ENCODE data around the gene FMO1.

FMO1 gene

DNA sequence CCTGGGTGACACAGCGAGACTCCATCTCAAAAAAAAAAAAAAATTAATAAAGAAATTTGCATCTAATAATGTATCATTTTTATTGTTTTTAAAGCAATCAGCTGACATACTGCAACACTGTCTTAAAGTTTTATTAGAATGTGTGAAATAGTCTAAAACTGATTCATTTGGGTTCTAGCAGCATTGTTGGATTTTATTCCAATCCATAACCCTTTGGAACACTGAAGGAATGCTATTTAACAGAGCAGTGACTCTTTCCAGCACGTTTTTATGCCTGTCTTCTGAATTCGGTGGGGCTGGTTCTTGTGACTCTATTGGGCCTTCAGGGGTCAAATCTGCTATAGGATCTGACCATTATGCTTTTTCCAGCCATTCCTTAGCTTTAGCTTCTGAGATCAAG is 47.5 kb downstream of the FMO1 start:
- TF ChIP-seq PAX5 (IDR thresholded peaks at IDR 0.05; ENCODE audit: insufficient read depth, low read length, severe bottlenecking) (no peak), POLR2A (IDR thresholded peaks at IDR 0.05; ENCODE audit: low read depth, low read length) (no peak), POU2F2 (IDR thresholded peaks at IDR 0.05; ENCODE audit: low read depth, low read length) (no peak), SPI1 (IDR thresholded peaks at IDR 0.05; ENCODE audit: low read depth, low read length) (no peak), TAF1 (IDR thresholded peaks at IDR 0.05; ENCODE audit: low read depth, low read length) (no peak), POLR2AphosphoS5 (IDR thresholded peaks at IDR 0.05; ENCODE audit: low read depth, low read length) (no peak)
- DNase-seq (ENCODE audit: insufficient read length, low spot score): no peak
- no peak for FAIRE-seq

GRCh38 chr1:171296897-171297296 is 48.6 kb downstream of the FMO1 start:
- FAIRE-seq (no peak), DNase-seq (ENCODE audit: insufficient read length, low spot score) (no peak)
- no peak for TF ChIP-seq SPI1 (IDR thresholded peaks at IDR 0.05; ENCODE audit: low read depth, low read length)
- no peak for TF ChIP-seq TAF1 (IDR thresholded peaks at IDR 0.05; ENCODE audit: low read depth, low read length)
- TF ChIP-seq POLR2A (IDR thresholded peaks at IDR 0.05; ENCODE audit: low read depth, low read length): no peak
- no peak for TF ChIP-seq POU2F2 (IDR thresholded peaks at IDR 0.05; ENCODE audit: low read depth, low read length)
- no peak for TF ChIP-seq POLR2AphosphoS5 (IDR thresholded peaks at IDR 0.05; ENCODE audit: low read depth, low read length)
- TF ChIP-seq PAX5 (IDR thresholded peaks at IDR 0.05; ENCODE audit: insufficient read depth, low read length, severe bottlenecking): no peak

GRCh38 chr1:171298696-171299095 is 50.4 kb downstream of the FMO1 start:
- no peak for DNase-seq (ENCODE audit: insufficient read length, low spot score)
- no peak for TF ChIP-seq POLR2A (IDR thresholded peaks at IDR 0.05; ENCODE audit: low read depth, low read length)
- TF ChIP-seq POU2F2 (IDR thresholded peaks at IDR 0.05; ENCODE audit: low read depth, low read length): no peak
- TF ChIP-seq PAX5 (IDR thresholded peaks at IDR 0.05; ENCODE audit: insufficient read depth, low read length, severe bottlenecking): no peak
- no peak for TF ChIP-seq SPI1 (IDR thresholded peaks at IDR 0.05; ENCODE audit: low read depth, low read length)
- no peak for TF ChIP-seq POLR2AphosphoS5 (IDR thresholded peaks at IDR 0.05; ENCODE audit: low read depth, low read length)
- TF ChIP-seq TAF1 (IDR thresholded peaks at IDR 0.05; ENCODE audit: low read depth, low read length): no peak
- FAIRE-seq: no peak

DNA sequence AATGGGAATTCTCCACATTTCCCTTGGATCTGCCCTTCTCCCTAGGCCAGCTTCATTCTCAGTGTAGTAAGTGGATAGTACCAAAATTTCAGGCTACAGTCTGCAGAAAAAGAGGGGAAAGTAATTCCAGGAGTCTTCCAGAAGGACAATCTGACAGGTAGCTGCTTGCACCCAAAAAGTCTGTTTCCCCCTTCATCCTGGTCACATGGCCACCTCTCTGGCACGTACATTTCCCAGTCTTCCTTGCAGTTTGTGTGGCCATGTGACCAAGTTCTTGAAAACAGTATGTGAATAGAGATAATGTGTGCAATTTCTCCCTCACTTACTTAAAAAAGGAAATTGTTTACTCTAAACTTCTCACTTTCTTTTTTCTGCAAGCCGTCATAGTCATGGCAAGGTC is 51.0 kb downstream of the FMO1 start:
- FAIRE-seq: no peak
- no peak for TF ChIP-seq POLR2AphosphoS5 (IDR thresholded peaks at IDR 0.05; ENCODE audit: low read depth, low read length)
- no peak for TF ChIP-seq POU2F2 (IDR thresholded peaks at IDR 0.05; ENCODE audit: low read depth, low read length)
- TF ChIP-seq PAX5 (IDR thresholded peaks at IDR 0.05; ENCODE audit: insufficient read depth, low read length, severe bottlenecking): no peak
- TF ChIP-seq TAF1 (IDR thresholded peaks at IDR 0.05; ENCODE audit: low read depth, low read length): no peak
- no peak for TF ChIP-seq SPI1 (IDR thresholded peaks at IDR 0.05; ENCODE audit: low read depth, low read length)
- TF ChIP-seq POLR2A (IDR thresholded peaks at IDR 0.05; ENCODE audit: low read depth, low read length): no peak
- no peak for DNase-seq (ENCODE audit: insufficient read length, low spot score)

- DNase-seq (ENCODE audit: insufficient read length, low spot score) (no peak), FAIRE-seq (no peak)
- no peak for TF ChIP-seq SPI1 (IDR thresholded peaks at IDR 0.05; ENCODE audit: low read depth, low read length)
- TF ChIP-seq PAX5 (IDR thresholded peaks at IDR 0.05; ENCODE audit: insufficient read depth, low read length, severe bottlenecking): no peak
- no peak for TF ChIP-seq POLR2AphosphoS5 (IDR thresholded peaks at IDR 0.05; ENCODE audit: low read depth, low read length)
- TF ChIP-seq POLR2A (IDR thresholded peaks at IDR 0.05; ENCODE audit: low read depth, low read length): no peak
- no peak for TF ChIP-seq TAF1 (IDR thresholded peaks at IDR 0.05; ENCODE audit: low read depth, low read length)
- no peak for TF ChIP-seq POU2F2 (IDR thresholded peaks at IDR 0.05; ENCODE audit: low read depth, low read length)
Observed at GRCh38 chr1:171300401-171300800, 52.1 kb downstream of the FMO1 start.

DNA sequence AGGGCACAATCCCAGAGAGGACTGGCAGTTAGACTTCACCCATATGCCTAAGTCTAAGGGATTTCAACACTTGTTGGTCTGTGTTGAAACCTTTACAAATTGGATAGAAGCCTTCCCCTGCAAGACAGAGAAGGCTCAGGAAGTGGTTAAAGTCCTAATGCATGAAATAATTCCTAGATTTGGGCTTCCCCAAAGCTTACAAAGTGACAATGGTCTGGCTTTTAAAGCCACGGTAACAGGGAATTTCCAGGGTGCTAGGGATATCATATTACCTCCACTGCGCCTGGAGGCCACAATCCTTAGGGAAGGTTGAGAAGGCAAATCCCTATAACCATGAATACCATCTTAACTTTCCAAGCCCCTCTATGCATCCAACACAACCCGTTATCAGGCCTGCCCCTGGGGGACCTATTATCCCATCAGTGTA is 62.4 kb downstream of the FMO1 start:
- DNase-seq (ENCODE audit: insufficient read length, low spot score) (no peak), FAIRE-seq (no peak)
- no peak for TF ChIP-seq POLR2A (IDR thresholded peaks at IDR 0.05; ENCODE audit: low read depth, low read length)
- no peak for TF ChIP-seq TAF1 (IDR thresholded peaks at IDR 0.05; ENCODE audit: low read depth, low read length)
- no peak for TF ChIP-seq POU2F2 (IDR thresholded peaks at IDR 0.05; ENCODE audit: low read depth, low read length)
- TF ChIP-seq SPI1 (IDR thresholded peaks at IDR 0.05; ENCODE audit: low read depth, low read length): no peak
- TF ChIP-seq POLR2AphosphoS5 (IDR thresholded peaks at IDR 0.05; ENCODE audit: low read depth, low read length): no peak
- no peak for TF ChIP-seq PAX5 (IDR thresholded peaks at IDR 0.05; ENCODE audit: insufficient read depth, low read length, severe bottlenecking)

DNA sequence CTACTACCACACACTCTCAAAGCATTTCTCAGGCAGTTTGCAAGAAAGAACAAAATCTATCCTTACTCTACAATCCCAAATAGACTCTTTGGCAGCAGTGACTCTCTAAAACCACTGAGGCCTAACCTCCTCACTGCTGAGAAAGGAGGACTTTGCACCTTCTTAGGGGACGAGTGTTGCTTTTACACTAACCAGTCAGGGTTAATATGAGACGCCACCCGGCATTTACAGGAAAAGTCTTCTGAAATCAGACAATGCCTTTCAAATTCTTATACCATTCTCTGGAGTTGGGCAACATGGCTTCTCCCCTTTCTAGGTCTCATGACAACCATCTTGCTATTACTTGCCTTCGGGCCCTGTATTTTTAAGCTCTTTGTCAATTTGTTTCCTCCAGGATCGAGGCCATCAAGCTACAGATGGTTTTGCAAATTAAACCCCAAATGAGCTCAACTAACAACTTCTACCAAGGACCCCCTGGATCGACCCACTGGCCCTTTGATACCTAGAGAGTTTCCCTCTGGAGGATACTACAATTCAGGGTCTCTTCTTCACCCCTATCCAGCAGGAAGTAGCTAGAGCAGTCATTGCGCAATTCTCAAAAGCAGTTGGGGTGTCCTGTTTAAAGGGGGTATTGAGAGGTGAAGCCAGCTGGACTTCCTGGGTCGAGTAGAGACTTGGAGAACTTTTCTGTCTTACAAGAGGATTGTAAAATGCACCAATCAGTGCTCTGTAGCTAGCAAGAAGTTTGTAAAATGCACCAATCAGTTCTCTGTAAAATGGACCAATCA is 63.7 kb downstream of the FMO1 start:
- DNase-seq (ENCODE audit: insufficient read length, low spot score) (no peak), FAIRE-seq (no peak)
- TF ChIP-seq POLR2A (IDR thresholded peaks at IDR 0.05; ENCODE audit: low read depth, low read length) (no peak), PAX5 (IDR thresholded peaks at IDR 0.05; ENCODE audit: insufficient read depth, low read length, severe bottlenecking) (no peak), POLR2AphosphoS5 (IDR thresholded peaks at IDR 0.05; ENCODE audit: low read depth, low read length) (no peak), POU2F2 (IDR thresholded peaks at IDR 0.05; ENCODE audit: low read depth, low read length) (no peak), TAF1 (IDR thresholded peaks at IDR 0.05; ENCODE audit: low read depth, low read length) (no peak), SPI1 (IDR thresholded peaks at IDR 0.05; ENCODE audit: low read depth, low read length) (no peak)

- no peak for DNase-seq (ENCODE audit: insufficient read length, low spot score)
- peak; percentile 71 for FAIRE-seq
- TF ChIP-seq POLR2A (IDR thresholded peaks at IDR 0.05; ENCODE audit: low read depth, low read length) (no peak), POU2F2 (IDR thresholded peaks at IDR 0.05; ENCODE audit: low read depth, low read length) (0 out of 2 replicates have a peak, but pooled peaks have one; percentile 41)
Observed at GRCh38 chr1:171313319-171313834, 65.1 kb downstream of the FMO1 start.

DNA sequence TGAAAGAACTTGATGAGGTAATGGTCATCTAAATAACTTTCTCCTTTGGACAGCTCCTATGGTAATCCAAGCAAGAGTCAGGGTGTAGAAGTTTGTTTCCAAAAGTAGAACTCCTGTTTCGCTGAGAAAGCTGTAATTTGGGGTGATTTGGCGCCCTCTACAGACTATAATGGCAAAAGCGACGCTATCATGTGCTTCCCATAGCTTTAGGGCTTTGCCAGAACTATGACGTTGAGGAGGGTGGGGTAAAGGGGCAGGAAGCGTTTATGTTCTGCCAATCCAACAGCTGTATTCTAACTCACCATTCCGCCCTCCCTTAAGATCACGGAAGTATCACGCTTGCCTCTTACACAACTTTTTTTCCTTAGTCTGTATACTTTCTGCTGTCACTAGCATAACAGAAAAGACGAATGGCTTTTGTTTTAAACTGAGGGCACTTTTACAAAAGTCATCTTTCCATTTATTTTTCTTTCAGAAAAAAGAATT is 65.6 kb downstream of the FMO1 start, which contains the start of gene FMO4:
Gene FMO4 (plus strand): TSS at position 349 of the 486 bp plus-strand sequence. CDS start 5,643 bp downstream, outside the sequence.
- TF ChIP-seq POU2F2 (IDR thresholded peaks at IDR 0.05; ENCODE audit: low read depth, low read length) (no peak), POLR2A (IDR thresholded peaks at IDR 0.05; ENCODE audit: low read depth, low read length) (peak; percentile 49; the same call in 1 of the 2 replicates)
- peak; percentile 47 for DNase-seq (ENCODE audit: insufficient read length, low spot score)
- FAIRE-seq: peak; percentile 92
